ENCODE data around the gene IQSEC2.

IQSEC2 gene

DNA sequence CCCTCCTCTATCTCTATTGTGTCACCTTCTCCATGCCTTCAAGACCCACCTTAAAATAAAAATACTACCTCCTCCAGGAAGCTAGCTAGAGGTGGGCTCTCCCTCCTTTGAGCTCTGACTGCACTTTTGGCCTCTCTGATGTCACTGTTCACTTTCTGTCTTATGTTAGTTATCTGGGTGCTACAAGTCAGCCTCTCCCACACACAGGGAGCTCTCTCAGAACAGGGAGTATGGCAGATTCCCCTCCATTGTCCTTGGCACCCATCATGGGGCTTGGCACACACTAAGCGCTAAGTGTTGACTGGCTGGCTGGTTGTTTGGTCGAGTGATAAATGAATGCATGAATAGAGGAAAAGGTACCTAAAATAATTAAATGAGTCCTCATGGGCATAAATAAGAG, 35.2 kb downstream of the IQSEC2 start:
- TF ChIP-seq, protein P1, sequence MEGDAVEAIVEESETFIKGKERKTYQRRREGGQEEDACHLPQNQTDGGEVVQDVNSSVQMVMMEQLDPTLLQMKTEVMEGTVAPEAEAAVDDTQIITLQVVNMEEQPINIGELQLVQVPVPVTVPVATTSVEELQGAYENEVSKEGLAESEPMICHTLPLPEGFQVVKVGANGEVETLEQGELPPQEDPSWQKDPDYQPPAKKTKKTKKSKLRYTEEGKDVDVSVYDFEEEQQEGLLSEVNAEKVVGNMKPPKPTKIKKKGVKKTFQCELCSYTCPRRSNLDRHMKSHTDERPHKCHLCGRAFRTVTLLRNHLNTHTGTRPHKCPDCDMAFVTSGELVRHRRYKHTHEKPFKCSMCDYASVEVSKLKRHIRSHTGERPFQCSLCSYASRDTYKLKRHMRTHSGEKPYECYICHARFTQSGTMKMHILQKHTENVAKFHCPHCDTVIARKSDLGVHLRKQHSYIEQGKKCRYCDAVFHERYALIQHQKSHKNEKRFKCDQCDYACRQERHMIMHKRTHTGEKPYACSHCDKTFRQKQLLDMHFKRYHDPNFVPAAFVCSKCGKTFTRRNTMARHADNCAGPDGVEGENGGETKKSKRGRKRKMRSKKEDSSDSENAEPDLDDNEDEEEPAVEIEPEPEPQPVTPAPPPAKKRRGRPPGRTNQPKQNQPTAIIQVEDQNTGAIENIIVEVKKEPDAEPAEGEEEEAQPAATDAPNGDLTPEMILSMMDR (IDR thresholded peaks at IDR 0.05), result no peak

DNA sequence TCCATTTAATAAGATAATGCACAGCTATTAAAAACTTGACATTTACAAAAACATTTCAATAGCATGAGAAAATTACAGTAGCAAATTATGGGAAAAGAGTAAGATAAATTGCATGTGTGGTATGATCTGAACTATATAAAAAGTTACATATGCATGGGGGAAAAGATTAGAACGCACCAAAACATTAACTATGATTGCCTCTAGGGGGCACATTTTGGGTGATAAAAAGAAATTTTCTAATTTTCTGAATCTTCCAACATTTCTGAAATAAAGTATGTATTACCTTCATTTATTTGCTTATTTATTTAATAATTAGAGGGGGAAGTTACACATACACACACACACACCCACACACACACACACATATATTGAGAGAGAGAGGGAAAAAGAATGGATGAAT, 36.8 kb downstream of the IQSEC2 start:
- TF ChIP-seq, protein P1 (IDR thresholded peaks at IDR 0.05), result 0 out of 2 replicates have a peak, but pooled peaks have one; percentile 29

GRCh38 chrX:53242310-53242709, 39.1 kb downstream of the IQSEC2 start:
- TF ChIP-seq, protein P1 (IDR thresholded peaks at IDR 0.05), result no peak

DNA sequence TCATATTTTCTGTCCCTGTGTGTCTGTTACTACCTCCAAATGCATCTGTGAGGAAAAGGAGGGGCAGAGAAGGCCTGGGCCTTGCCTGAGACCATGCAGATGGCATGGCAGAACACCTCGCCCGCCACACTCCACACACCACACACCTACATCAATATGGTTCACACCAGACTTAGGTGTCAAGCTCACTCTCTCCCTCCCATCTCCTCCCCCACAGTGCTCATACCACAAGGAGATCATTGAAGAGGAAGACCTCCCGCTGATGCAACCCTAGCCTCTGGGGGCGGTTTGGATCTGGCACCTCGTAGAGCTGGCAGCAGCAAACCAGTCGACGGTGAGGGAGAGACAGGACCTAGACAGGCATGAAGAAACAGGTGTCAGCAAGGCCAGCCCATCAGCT, 39.8 kb downstream of the IQSEC2 start:
- TF ChIP-seq, protein P1 (IDR thresholded peaks at IDR 0.05), result no peak

GRCh38 chrX:53239474-53239873, 41.9 kb downstream of the IQSEC2 start:
- TF ChIP-seq, protein P1 (IDR thresholded peaks at IDR 0.05), result no peak

DNA sequence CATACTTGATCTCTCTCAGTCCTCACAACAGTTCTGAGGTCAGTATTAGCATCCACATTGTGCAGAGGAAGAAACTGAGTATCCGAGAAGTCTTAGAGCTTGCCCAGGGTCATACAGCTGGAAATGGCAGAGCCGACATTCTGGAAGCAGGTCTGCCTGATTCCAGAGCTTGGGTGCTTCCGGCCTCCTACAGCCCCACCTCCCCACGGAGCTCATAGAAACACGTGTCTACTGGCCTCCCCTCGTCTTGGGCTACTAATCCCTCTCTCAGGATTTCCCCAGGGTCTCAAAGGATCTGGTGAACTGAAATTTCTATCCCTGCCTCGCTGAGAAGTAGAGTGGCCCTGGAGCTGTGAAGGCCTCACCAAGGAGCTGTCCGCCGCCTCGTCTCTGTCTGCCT, 44.3 kb downstream of the IQSEC2 start:
- TF ChIP-seq, protein P1 (IDR thresholded peaks at IDR 0.05), result no peak

DNA sequence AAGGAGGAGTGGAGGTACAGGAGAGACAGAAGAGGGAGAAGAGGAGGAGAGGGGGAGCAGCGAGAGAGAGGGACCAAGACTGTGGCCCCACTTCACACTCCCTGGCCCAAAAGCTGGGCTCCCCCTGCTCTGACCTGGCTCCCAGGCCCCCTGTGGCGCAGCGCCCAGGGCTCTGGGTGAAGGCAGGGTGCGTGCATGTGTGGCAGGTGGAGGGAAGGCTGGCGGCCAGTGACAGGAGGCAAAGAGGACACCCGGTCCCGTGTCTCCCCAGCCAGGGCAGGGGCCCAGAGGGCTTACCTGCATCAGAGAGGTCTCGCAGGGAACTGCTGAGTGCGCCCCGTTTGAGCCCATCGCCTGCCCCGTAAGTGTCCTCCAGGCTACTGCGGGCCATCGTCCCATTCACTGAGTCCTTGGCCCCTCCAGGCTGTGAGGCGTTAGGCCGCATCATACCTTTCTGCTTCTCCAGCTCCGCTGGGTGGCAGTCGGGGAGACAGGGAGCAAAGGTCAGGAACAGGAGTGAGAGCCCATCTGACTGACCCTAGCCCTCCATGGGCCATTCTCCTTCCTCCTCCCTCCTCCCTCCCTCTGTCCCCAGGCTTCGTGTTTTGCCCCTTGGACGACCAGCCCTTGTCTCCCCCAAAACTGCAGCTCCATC, 45.2 kb downstream of the IQSEC2 start:
- TF ChIP-seq, protein P1 (IDR thresholded peaks at IDR 0.05), result no peak

- TF ChIP-seq, protein P1 (IDR thresholded peaks at IDR 0.05), result no peak
Measured at GRCh38 chrX:53235566-53235965, 45.8 kb downstream of the IQSEC2 start.
